ENCODE results near the gene DGLUCY.

DNA sequence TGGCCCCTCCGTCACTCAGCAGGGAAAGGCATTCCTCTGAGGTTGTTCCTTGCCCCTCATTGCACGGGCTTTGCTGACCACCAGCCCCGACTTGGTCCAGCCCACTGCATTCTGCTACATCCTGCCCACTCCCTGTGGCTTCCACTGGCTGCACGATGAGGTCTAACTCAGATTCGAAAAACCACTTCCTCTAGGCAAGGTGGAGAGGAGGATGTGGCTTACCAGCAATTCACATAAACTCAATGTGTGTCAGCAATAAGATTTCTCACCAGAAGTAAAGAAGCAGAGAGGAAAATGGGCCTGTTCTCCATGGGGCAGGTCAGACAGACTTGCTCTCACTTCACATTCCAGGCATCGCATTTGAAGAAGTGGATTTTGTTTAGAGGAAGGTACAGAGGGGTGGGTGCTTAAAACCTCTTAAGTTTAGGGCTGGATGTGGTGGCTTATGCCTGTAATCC, 115.9 kb downstream of the DGLUCY start:
- TF ChIP-seq, protein P1, sequence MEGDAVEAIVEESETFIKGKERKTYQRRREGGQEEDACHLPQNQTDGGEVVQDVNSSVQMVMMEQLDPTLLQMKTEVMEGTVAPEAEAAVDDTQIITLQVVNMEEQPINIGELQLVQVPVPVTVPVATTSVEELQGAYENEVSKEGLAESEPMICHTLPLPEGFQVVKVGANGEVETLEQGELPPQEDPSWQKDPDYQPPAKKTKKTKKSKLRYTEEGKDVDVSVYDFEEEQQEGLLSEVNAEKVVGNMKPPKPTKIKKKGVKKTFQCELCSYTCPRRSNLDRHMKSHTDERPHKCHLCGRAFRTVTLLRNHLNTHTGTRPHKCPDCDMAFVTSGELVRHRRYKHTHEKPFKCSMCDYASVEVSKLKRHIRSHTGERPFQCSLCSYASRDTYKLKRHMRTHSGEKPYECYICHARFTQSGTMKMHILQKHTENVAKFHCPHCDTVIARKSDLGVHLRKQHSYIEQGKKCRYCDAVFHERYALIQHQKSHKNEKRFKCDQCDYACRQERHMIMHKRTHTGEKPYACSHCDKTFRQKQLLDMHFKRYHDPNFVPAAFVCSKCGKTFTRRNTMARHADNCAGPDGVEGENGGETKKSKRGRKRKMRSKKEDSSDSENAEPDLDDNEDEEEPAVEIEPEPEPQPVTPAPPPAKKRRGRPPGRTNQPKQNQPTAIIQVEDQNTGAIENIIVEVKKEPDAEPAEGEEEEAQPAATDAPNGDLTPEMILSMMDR (IDR thresholded peaks at IDR 0.05) = no peak
- TF ChIP-seq POLR2A (IDR thresholded peaks at IDR 0.05) = no peak

Data from Peyer's patch (tissue), 4 donors.